HCT116 (cell line): Measurements from ENCODE around the gene PCBP3. TPM values are rescaled to one million over a fixed set of nuclear protein-coding genes. Genes with fewer than 3 reads are reported as not detected.
"Not testable (repeated sequence)": the region's sequence is repeated elsewhere in the genome, so short reads cannot be mapped to it uniquely, and the experiment has no call there.

Experiments
- ATAC-seq: fragments of 200-7000 bp; cut with Tn5 transposase; 2 replicates; pipeline ENCODE4 v1.9.1; 2020; ENCODE audit warnings: mild to moderate bottlenecking, moderate library complexity
- BruUV-seq: library from RNA; stranded (reverse); fragments of 400-500 nt; replicated peaks from 2 replicates; lab custom pipeline; 2021; lab: Mats Ljungman, UMichigan
- CTCF ChIA-PET: fragments of 300-600 bp; sonication (Branson Sonifier 250); formaldehyde crosslinking; loops from one replicate; lab custom pipeline; 2021; ENCODE audit warnings: antibody characterized with exemption; lab: Charles Lee
- POLR2A ChIA-PET: fragments of 300-600, 350-600 bp; sonication (Branson Sonifier 250); formaldehyde crosslinking; loops from one replicate; lab custom pipeline; 2021; ENCODE audit warnings: antibody characterized with exemption; lab: Charles Lee
- RAD21 ChIA-PET, 2 experiments: fragments of 300-600 bp; sonication (Branson Sonifier 250); formaldehyde crosslinking; loops; one replicate each; lab custom pipeline; 2023; ENCODE audit warnings: low total read pairs in 2 of 2; ENCODE audit not compliant: uncharacterized antibody in 2 of 2, unreplicated experiment in 2 of 2, low non-redundant PET in 1 of 2; lab: Charles Lee
- DNase-seq: peaks from one replicate; pipeline ENCODE4 v3.0.0-alpha.2; 2010; ENCODE audit warnings: low read depth, low spot score
- H2AFZ ChIP-seq: fragments of 200-600 bp; shearing (Covaris generic), sonication (generic); 2 replicates; pipeline ENCODE4 v1.6.1; 2017; ENCODE audit warnings: low read depth, mixed run types, mixed read lengths, antibody characterized with exemption, low read length; ENCODE audit not compliant: poor library complexity, severe bottlenecking
- H3K27ac ChIP-seq: 2 replicates; pipeline ENCODE4 v1.5.1; 2012; ENCODE audit warnings: low read depth, low read length
- H3K27me3 ChIP-seq: fragments of 200-600 bp; sonication (generic); 2 replicates; pipeline ENCODE4 v1.6.1; 2016; ENCODE audit warnings: mixed run types, low read length, mixed read lengths; ENCODE audit not compliant: insufficient read depth
- H3K36me3 ChIP-seq, 2 experiments: fragments of 200-500 bp in 1 of 2; fragments of 200-600 bp in 1 of 2; sonication (Bioruptor generic) in 1 of 2; sonication (generic) in 1 of 2; 2 replicates each; pipeline versions ENCODE4 v1.5.1 to v1.6.1; 2014 to 2016; ENCODE audit warnings: low read length in 2 of 2, inconsistent platforms in 1 of 2, mixed read lengths in 1 of 2, mixed run types in 1 of 2; ENCODE audit not compliant: insufficient read depth in 2 of 2, control insufficient read depth in 1 of 2
- H3K4me1 ChIP-seq, 2 experiments: fragments of 200-600 bp in 1 of 2; sonication (generic) in 1 of 2; 2 replicates each; pipeline versions ENCODE4 v1.5.1 to v1.6.1; 2012 to 2017; ENCODE audit warnings: low read length in 2 of 2, inconsistent platforms in 1 of 2, mild to moderate bottlenecking in 1 of 2, mixed read lengths in 1 of 2, mixed run types in 1 of 2, moderate library complexity in 1 of 2; ENCODE audit not compliant: insufficient read depth in 2 of 2, control insufficient read depth in 1 of 2
- H3K4me2 ChIP-seq: fragments of 200-600 bp; sonication (generic); 2 replicates; pipeline ENCODE4 v1.6.1; 2017; ENCODE audit warnings: mixed run types, low read length, mixed read lengths
- H3K4me3 ChIP-seq, 2 experiments: fragments of 200-600 bp in 1 of 2; sonication (generic) in 1 of 2; replicated peaks in 1 of 2; 2 replicates each; pipeline ENCODE4 v1.5.1; 2011 to 2016; ENCODE audit warnings: low read length in 2 of 2, control low read depth in 1 of 2, low read depth in 1 of 2, mild to moderate bottlenecking in 1 of 2, mixed read lengths in 1 of 2, mixed run types in 1 of 2
- H3K79me2 ChIP-seq: fragments of 200-600 bp; sonication (generic); 2 replicates; pipeline ENCODE4 v1.6.1; 2017; ENCODE audit warnings: mild to moderate bottlenecking, mixed run types, low read length, moderate library complexity, mixed read lengths; ENCODE audit not compliant: insufficient read depth
- H3K9ac ChIP-seq: fragments of 200-600 bp; sonication (generic); 2 replicates; pipeline ENCODE4 v1.6.1; 2016; ENCODE audit warnings: low read length, mixed read lengths
- H3K9me2 ChIP-seq: fragments of 200-600 bp; sonication (generic), shearing (Covaris generic); 2 replicates; pipeline ENCODE4 v1.6.1; 2017; ENCODE audit warnings: mixed run types, mild to moderate bottlenecking, moderate library complexity; ENCODE audit not compliant: insufficient read depth
- H3K9me3 ChIP-seq, 2 experiments: fragments of 200-500 bp in 1 of 2; fragments of 200-600 bp in 1 of 2; sonication (Bioruptor generic) in 1 of 2; sonication (generic) in 1 of 2; 2 replicates each; pipeline ENCODE4 v1.6.1; 2014 to 2017; ENCODE audit warnings: low read length in 2 of 2, mixed read lengths in 2 of 2, inconsistent platforms in 1 of 2, low read depth in 1 of 2, mild to moderate bottlenecking in 1 of 2, mixed run types in 1 of 2, moderate library complexity in 1 of 2; ENCODE audit not compliant: control insufficient read depth in 1 of 2, insufficient read depth in 1 of 2
- H4K20me1 ChIP-seq: fragments of 200-600 bp; sonication (generic), shearing (Covaris generic); 2 replicates; pipeline ENCODE4 v1.6.1; 2017; ENCODE audit warnings: mixed run types, mild to moderate bottlenecking, moderate library complexity; ENCODE audit not compliant: insufficient read depth
- CBX3 ChIP-seq: IDR thresholded peaks from 2 replicates; pipeline ENCODE4 v1.6.1; 2012; ENCODE audit warnings: low read depth
- EZH2phosphoT487 ChIP-seq: fragments of 200-600 bp; IDR thresholded peaks from 2 replicates; pipeline ENCODE4 v1.6.1; 2018; ENCODE audit warnings: antibody characterized with exemption, borderline replicate concordance
- JUND ChIP-seq: IDR thresholded peaks from 2 replicates; pipeline ENCODE4 v1.6.1; 2012
- POLR2A ChIP-seq: IDR thresholded peaks from 2 replicates; pipeline ENCODE4 v1.7.0; 2011; ENCODE audit warnings: borderline replicate concordance; ENCODE audit not compliant: insufficient read depth, insufficient read length; ENCODE audit errors: extremely low read depth
- RAD21 ChIP-seq: IDR thresholded peaks from 2 replicates; pipeline ENCODE4 v1.6.1; 2012; ENCODE audit warnings: low read depth, mild to moderate bottlenecking
- SP1 ChIP-seq: IDR thresholded peaks from 2 replicates; pipeline ENCODE4 v1.6.1; 2012; ENCODE audit warnings: low read depth
- ZFX ChIP-seq: fragments of 450-650 bp; IDR thresholded peaks from 2 replicates; pipeline ENCODE4 v1.6.1; 2017
- intact Hi-C: fragments of 100-400 bp; cut with micrococcal nuclease; formaldehyde crosslinking; loops from 2 replicates; pipeline ENCODE4 v1.10.0; 2022
- total RNA-seq: library from RNA; stranded (reverse); gene quantifications from one replicate; pipeline ENCODE4 v1.2.1, GENCODE V29; 2021; ENCODE audit not compliant: unreplicated experiment
- TF ChIP-seq, protein P1 (sequence below), 3 experiments: fragments of 200-600 bp in 1 of 3; sonication (generic) in 1 of 3; IDR thresholded peaks in 2 of 3; conservative IDR thresholded peaks in 1 of 3; 2 replicates each; pipeline ENCODE4 v1.5.1; 2012 to 2017; ENCODE audit warnings: low read depth in 2 of 3, low read length in 2 of 3, antibody characterized with exemption in 1 of 3, borderline replicate concordance in 1 of 3, control low read depth in 1 of 3, mild to moderate bottlenecking in 1 of 3, mixed read lengths in 1 of 3, mixed run types in 1 of 3, moderate library complexity in 1 of 3; ENCODE audit not compliant: insufficient read depth in 1 of 3

The PCBP3 gene
- total RNA-seq, 1 experiment from 2014 or later: 3.1 TPM

DNA sequence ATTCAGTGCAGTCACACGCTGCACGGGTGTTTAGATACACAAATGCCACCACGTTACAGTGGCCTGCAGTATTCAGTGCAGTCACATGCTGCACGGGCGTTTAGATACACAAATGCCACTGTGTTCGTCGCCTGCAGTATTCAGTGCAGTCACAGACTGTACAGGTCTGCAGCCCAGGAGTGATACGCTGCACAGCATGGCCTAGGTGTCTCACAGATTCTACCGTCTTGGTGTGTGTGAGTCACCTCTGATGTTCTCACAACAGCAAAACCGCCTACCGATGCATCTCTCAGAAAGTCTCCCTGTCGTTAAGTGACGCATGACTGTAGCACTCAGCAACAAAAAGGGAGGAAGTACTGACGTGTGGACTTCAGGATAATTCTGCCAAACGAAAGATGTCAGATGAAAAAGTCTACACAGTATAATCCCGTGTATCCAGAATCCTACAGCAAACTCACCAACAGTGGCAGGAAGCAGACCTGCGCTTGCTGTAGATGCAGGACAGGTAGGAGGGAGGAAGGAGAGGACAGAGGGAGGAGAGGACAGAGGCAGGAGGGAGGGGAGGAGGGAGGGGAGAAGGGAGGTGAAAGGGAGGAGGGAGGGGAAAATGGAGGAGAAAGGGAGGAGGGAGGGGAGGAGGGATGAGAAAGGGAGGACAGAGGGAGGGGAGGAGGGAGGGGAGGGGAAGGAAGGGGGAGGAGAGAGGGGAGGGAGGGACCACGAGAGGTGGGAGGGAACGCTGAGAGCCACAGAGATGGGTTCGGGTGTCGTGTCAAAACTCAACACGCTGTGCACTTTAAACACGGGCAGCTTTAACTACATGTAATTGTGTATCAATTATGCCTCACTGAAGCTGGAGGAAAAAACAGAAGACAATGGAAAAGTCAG lies 36.3 kb upstream of the PCBP3 start (continued):
- TF ChIP-seq, protein P1, sequence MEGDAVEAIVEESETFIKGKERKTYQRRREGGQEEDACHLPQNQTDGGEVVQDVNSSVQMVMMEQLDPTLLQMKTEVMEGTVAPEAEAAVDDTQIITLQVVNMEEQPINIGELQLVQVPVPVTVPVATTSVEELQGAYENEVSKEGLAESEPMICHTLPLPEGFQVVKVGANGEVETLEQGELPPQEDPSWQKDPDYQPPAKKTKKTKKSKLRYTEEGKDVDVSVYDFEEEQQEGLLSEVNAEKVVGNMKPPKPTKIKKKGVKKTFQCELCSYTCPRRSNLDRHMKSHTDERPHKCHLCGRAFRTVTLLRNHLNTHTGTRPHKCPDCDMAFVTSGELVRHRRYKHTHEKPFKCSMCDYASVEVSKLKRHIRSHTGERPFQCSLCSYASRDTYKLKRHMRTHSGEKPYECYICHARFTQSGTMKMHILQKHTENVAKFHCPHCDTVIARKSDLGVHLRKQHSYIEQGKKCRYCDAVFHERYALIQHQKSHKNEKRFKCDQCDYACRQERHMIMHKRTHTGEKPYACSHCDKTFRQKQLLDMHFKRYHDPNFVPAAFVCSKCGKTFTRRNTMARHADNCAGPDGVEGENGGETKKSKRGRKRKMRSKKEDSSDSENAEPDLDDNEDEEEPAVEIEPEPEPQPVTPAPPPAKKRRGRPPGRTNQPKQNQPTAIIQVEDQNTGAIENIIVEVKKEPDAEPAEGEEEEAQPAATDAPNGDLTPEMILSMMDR (IDR thresholded peaks at IDR 0.05 in 2 of 3, conservative IDR thresholded peaks at IDR 0.05 in 1 of 3; ENCODE audit: borderline replicate concordance in 1 of 3, insufficient read depth in 1 of 3, low read depth in 2 of 3, low read length in 2 of 3): no peak
- TF ChIP-seq POLR2A: no peak
- TF ChIP-seq JUND: no peak
- no peak for TF ChIP-seq ZFX

DNA sequence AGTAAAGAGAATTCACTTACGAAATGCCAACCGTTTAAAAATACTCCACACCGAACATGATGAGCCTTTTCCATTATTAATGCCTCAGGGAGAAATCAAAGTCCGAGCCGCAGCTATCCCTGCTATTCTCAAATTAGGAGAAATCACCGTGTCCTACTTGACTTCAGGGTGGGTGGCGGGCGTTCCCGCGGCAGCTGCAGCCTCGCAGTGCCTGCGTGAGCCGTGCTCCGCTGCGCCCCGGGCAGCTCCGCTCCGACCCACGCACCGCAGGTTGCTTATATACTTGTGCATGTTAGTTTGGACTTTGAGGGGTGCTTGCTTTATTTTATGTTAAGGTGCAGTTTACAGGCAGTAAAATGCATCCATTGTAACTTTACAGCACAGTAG lies 35.6 kb upstream of the PCBP3 start:
- H3K9me2 ChIP-seq: no peaks in the 10 kb centered on the region
- no peaks in the 10 kb centered on the region for H3K79me2 ChIP-seq
- POLR2A ChIA-PET: no interaction called here
- RAD21 ChIA-PET: no interaction called here
- no peak overlapping the region for H3K27ac ChIP-seq
- CTCF ChIA-PET: no interaction called here
- H3K9ac ChIP-seq: no peak overlapping the region
- no peak overlapping the region for H2AFZ ChIP-seq
- H3K36me3 ChIP-seq: no peaks in the 10 kb centered on the region
- intact Hi-C loops: no loop called here
- no peaks in the 10 kb centered on the region for H4K20me1 ChIP-seq
- TF ChIP-seq RAD21 (no peak), SP1 (no peak), EZH2phosphoT487 (no peak), CBX3 (no peak)
- H3K4me1 ChIP-seq: no peaks in the 10 kb centered on the region
- DNase-seq (no peak), ATAC-seq (no peak)
- no peaks in the 10 kb centered on the region; a peak in 1 of 4 replicates for H3K9me3 ChIP-seq
- BruUV-seq: no TSS peak
- no peak overlapping the region for H3K4me2 ChIP-seq
- no peak overlapping the region for H3K4me3 ChIP-seq
- H3K27me3 ChIP-seq: peaks cover 10% of the 10 kb centered on the region; the same call in 1 of the 2 replicates

GRCh38 chr21:45608747-45609470 lies 34.6 kb upstream of the PCBP3 start:
- BruUV-seq, CTCF ChIA-PET, H3K9me2 ChIP-seq, ATAC-seq, H3K4me1 ChIP-seq, H3K4me2 ChIP-seq, DNase-seq, POLR2A ChIA-PET, H3K4me3 ChIP-seq, H3K9me3 ChIP-seq, RAD21 ChIA-PET, H3K36me3 ChIP-seq, H4K20me1 ChIP-seq, H2AFZ ChIP-seq, intact Hi-C loops, H3K27ac ChIP-seq, H3K79me2 ChIP-seq, H3K9ac ChIP-seq: not testable (repeated sequence)
- peaks cover 14% of the 10 kb centered on the region; the same call in 1 of the 2 replicates for H3K27me3 ChIP-seq

GRCh38 chr21:45609616-45610015 lies 33.9 kb upstream of the PCBP3 start:
- ATAC-seq, H2AFZ ChIP-seq, H4K20me1 ChIP-seq, H3K9ac ChIP-seq, H3K27ac ChIP-seq, CTCF ChIA-PET, H3K9me2 ChIP-seq, H3K4me2 ChIP-seq, H3K79me2 ChIP-seq, DNase-seq, H3K4me1 ChIP-seq, POLR2A ChIA-PET, H3K4me3 ChIP-seq, H3K9me3 ChIP-seq, BruUV-seq, intact Hi-C loops, RAD21 ChIA-PET, H3K36me3 ChIP-seq: not testable (repeated sequence)
- H3K27me3 ChIP-seq: peaks cover 14% of the 10 kb centered on the region; the same call in 1 of the 2 replicates
